Choroid plexus epithelial cell (primary cell): ENCODE results near the gene HAUS7.
A peak's percentile ranks its signal among the peaks of the same experiment; 100 is the strongest.

ENCODE experiments used
- DNase-seq: peaks from one replicate; pipeline ENCODE4 v3.0.0-alpha.2; 2010; ENCODE audit warnings: low read depth
- H3K4me3 ChIP-seq: 2 replicates; pipeline ENCODE4 v1.5.1; 2011; ENCODE audit warnings: low read depth, mild to moderate bottlenecking, control low read depth, low read length, moderate library complexity
- TF ChIP-seq, protein P1 (sequence below): conservative IDR thresholded peaks from 2 replicates; pipeline ENCODE4 v1.5.1; 2011; ENCODE audit warnings: low read depth, mild to moderate bottlenecking, control low read depth, inconsistent platforms, low read length, moderate library complexity

Gene HAUS7

DNA sequence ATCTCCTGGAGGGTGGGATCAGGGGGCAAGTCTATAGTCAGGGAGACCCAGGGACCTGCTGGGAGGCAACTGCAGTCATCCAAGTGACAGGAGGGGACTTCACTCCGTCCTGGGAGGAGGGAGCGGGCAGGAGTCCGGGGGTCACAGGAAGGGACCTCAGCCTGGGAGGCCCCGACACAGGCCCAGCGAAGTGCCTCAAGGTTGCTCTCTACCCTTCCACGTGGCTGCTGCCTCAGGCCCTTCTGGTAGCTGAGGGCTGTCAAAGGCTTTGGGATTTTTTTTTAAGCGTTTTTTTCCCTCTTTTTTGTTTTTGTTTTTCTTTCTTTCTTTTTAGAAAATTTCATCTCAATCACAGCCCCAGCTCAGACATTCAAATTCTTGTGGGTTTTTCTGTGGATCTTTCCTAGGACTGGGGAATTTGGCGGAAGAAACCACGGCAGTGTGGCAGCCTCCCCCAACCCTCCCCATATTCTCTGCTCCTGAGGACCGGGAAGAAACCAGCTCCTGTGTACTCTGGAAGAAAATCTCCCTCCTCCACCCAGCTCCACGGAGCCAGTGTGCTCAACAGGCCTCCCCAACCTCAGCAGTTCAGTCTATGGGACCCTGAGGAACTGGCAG is 1.4 kb upstream of the HAUS7 start:
- DNase-seq, result no peak
- H3K4me3 ChIP-seq, result no peak overlapping the region
- TF ChIP-seq, protein P1, sequence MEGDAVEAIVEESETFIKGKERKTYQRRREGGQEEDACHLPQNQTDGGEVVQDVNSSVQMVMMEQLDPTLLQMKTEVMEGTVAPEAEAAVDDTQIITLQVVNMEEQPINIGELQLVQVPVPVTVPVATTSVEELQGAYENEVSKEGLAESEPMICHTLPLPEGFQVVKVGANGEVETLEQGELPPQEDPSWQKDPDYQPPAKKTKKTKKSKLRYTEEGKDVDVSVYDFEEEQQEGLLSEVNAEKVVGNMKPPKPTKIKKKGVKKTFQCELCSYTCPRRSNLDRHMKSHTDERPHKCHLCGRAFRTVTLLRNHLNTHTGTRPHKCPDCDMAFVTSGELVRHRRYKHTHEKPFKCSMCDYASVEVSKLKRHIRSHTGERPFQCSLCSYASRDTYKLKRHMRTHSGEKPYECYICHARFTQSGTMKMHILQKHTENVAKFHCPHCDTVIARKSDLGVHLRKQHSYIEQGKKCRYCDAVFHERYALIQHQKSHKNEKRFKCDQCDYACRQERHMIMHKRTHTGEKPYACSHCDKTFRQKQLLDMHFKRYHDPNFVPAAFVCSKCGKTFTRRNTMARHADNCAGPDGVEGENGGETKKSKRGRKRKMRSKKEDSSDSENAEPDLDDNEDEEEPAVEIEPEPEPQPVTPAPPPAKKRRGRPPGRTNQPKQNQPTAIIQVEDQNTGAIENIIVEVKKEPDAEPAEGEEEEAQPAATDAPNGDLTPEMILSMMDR, result no peak

DNA sequence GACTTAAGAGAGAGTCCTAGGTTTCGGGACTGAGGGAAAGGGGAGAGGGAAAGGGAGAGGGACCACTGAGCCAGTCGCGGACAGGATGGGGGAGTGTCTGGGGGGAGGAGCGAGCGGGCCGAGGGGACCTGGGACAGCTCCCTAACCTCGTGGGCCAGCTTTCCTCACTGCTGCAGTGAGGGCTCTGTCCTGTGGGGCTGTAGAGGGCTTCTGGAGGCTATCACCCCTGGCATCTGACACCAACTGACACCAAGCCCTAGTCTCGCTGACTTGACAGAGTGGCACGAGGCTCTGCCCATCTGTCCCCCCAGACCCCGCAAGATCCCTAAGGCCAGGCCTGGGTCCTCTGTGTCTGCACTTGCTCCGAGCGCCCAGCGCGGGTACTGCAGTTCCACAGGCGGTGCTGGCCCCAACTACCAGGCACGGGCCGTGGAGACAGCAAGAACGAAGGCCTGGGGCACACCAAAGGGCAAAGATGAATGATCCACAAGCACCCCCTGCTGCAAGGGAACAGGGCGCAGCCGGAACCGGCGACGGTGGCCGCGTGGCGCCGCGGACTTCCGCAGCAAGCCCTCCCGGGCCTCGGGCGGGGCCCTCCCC is 465 bp downstream of the HAUS7 start:
- peak; percentile 33 for DNase-seq
- H3K4me3 ChIP-seq, result peak overlapping the region; percentile 62

DNA sequence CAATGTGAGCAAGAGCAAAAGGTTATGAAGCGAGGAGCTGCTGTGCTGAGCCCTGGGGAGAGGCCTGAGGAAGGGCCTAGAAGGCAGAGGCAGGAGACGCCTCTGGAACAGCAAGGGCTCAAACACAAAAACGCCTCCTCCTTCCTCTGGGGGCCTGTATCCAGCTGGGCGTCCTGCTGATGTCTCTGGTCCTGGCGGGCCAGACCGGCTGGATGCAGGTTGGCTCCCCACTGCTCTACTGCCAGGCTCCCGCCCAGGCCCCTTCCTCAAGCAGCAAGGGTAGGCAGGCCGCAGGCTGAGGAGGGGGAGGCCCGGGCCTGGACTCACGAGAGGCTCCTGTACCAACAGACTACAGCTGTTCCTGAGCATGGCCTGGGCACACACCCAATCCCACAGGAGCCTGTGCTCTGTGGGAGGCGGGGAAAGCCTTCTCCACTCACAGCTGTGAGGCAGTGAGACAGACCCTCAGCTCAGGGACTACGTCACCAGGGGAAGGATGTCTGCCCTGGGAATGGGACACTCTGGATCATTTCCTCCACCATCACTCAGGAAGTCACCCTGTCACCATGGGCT is 2.3 kb downstream of the HAUS7 start:
- H3K4me3 ChIP-seq, result no peak overlapping the region
- DNase-seq, result no peak
- TF ChIP-seq, protein P1, result no peak

More for the DNA sequence above, 465 bp downstream of the HAUS7 start:
- TF ChIP-seq, protein P1, result peak; percentile 28

DNA sequence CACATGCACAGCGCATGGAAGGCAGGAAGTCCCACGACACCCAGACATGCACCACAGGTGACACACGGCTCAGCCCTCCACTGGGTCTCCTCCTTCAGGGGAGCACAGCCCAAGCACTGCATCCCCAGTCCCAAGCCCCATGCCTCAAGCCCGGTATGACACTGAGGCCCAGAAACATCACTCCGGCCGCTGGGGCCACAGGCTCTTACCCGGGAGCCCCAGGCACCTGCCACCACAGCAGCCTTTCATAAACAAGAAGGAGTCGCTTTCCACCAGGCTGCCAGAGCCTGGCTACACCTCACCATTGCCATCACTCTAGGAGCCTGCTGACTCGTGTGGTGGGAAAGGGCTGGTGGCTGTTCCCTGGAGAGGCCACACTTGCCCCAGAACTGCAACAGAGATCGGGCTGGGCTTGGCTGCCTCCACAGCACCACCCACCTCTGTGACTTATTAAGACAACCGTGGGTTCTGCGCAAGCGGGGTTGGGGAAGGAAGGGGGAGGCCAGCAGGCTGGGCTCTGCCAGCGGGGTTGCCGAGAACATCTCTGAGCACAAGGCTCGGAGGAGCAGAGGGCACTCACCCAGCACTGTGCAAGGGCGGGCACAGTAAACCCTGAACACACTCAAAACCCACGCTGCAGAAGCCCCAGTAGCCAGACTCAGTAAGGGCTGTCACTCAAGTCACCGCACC is 4.5 kb downstream of the HAUS7 start:
- no peak overlapping the region for H3K4me3 ChIP-seq
- TF ChIP-seq, protein P1, result no peak
- DNase-seq, result no peak

DNA sequence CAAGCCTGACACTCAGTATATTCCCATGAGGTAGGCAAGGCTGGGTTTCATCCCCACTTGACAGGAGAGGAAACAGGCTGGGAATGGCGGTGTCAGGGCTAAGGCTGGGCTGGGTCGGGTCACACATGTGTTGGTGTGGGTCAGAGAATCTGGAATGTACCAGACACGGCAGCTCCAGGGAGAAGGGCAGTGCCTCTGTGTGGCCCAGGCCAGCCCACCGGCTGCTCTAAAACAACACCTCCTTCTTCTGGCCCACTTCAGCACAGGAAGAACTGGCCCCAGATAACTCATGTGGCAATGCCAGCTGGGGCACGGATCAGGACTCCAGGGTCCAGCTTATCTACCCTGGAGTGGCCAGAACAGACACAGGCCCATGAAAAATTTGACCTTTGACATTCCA is 6.3 kb downstream of the HAUS7 start:
- no peak for DNase-seq
- H3K4me3 ChIP-seq, result no peak overlapping the region
- TF ChIP-seq, protein P1, result no peak

DNA sequence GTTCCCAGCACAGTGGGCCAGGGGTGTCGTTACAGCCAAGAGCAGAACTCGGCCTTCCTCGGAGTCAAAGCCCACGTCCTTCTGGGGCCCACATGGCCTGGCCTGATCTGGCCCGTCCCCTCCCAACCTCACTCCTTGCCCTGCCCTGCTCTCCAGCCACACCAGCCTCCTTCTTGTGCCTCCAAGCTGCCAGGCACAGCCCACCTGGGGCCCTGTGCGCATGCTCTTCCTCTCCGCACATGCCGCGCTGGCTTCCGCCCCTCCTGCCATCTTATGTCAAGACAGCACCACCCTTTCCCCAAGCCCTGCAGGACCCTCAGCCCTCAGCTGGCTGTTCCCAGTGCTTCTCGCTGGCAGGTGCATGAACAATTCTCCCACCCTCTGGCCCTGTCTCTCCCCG is 6.8 kb downstream of the HAUS7 start:
- H3K4me3 ChIP-seq, result no peak overlapping the region
- DNase-seq, result no peak
- TF ChIP-seq, protein P1, result no peak
